Esophagus muscularis mucosa (tissue), 3 donors: Measurements from ENCODE around the gene NAV2.

Source experiments
- EP300 ChIP-seq: sonication (generic); formaldehyde crosslinking; IDR thresholded peaks from one replicate; pipeline ENCODE4 v1.6.1; 2017; ENCODE audit warnings: antibody characterized with exemption
- TF ChIP-seq, protein P1 (sequence below), 3 experiments: fragments of 200-600 bp in 2 of 3; fragments of 450-650 bp in 1 of 3; sonication (generic) in 2 of 3; IDR thresholded peaks; one replicate each; pipeline ENCODE4 v1.5.1; 2017 to 2019; ENCODE audit warnings: antibody characterized with exemption in 3 of 3, mild to moderate bottlenecking in 2 of 3, moderate library complexity in 1 of 3

DNA sequence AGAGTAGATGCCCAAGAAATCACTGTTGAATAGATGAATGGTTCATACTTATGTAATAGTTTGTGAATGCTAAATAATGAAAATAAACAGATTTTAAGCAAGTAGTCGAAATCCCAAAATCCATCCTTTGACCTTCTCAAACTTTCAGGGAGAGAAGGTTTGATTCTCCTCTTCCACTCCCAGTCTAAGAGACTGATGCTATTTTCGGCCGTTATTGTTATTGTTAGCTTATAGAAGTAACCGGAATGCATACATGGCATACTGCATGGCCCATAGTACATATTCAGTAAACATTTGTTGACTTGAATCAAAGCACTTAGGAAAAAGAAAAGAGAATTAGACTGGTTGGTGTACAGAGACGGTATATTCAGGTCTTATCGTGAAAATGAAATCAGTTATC, 76.6 kb downstream of the NAV2 start:
- TF ChIP-seq, protein P1, sequence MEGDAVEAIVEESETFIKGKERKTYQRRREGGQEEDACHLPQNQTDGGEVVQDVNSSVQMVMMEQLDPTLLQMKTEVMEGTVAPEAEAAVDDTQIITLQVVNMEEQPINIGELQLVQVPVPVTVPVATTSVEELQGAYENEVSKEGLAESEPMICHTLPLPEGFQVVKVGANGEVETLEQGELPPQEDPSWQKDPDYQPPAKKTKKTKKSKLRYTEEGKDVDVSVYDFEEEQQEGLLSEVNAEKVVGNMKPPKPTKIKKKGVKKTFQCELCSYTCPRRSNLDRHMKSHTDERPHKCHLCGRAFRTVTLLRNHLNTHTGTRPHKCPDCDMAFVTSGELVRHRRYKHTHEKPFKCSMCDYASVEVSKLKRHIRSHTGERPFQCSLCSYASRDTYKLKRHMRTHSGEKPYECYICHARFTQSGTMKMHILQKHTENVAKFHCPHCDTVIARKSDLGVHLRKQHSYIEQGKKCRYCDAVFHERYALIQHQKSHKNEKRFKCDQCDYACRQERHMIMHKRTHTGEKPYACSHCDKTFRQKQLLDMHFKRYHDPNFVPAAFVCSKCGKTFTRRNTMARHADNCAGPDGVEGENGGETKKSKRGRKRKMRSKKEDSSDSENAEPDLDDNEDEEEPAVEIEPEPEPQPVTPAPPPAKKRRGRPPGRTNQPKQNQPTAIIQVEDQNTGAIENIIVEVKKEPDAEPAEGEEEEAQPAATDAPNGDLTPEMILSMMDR (IDR thresholded peaks at IDR 0.05): no peak
- TF ChIP-seq EP300: no peak
